H1 (cell line): Measurements from ENCODE around the gene SIPA1L3. TPM values are rescaled to one million over a fixed set of nuclear protein-coding genes. Genes with fewer than 3 reads are reported as not detected.

ENCODE experiments used
- KDM4A ChIP-seq: IDR thresholded peaks from one replicate; pipeline ENCODE4 v1.7.1; 2012; ENCODE audit warnings: low read depth, mild to moderate bottlenecking, moderate library complexity, low read length, inconsistent platforms; ENCODE audit not compliant: severe bottlenecking
- PHF8 ChIP-seq: fragments of 200-600 bp; sonication (generic); conservative IDR thresholded peaks from 2 replicates; pipeline ENCODE4 v1.7.1; 2012; ENCODE audit warnings: low read depth, mild to moderate bottlenecking, inconsistent platforms, low read length, moderate library complexity
- RNF2 ChIP-seq: fragments of 200-900, 300-1000 bp; sonication (generic); IDR thresholded peaks from 2 replicates; pipeline ENCODE4 v1.7.1; 2016; ENCODE audit warnings: borderline replicate concordance, low read depth, mild to moderate bottlenecking, antibody characterized with exemption, low read length; ENCODE audit not compliant: poor library complexity, severe bottlenecking; ENCODE audit errors: missing control alignments
- polyA plus RNA-seq, 7 experiments: library from polyadenylated mRNA; depleted of rRNA in 3 of 7; stranded (reverse) in 5 of 7; unstranded in 2 of 7; fragments of >200 nt in 5 of 7; fragments of 200-250 nt in 2 of 7; gene quantifications; 1 replicate in 5 of 7; 2 replicates in 1 of 7; 4 replicates in 1 of 7; pipeline versions ENCODE4 v1.2.1 to v1.2.3, GENCODE V29; 2011 to 2013; ENCODE audit warnings: missing spikeins in 2 of 7, mixed read lengths in 2 of 7
- total RNA-seq: library from RNA; stranded (reverse); fragmentation: NEBNext Ultra II Directional; extraction: Animal tissue kit (Norgen Biotek cat#: 25700); gene quantifications from 2 replicates; pipeline ENCODE4 v1.2.1, GENCODE V29; 2021
- TF ChIP-seq, protein P1 (sequence below): fragments of 300-600 bp; sonication (generic); IDR thresholded peaks from 2 replicates; pipeline ENCODE4 v1.7.1; 2012; ENCODE audit warnings: low read length, moderate library complexity, mild to moderate bottlenecking, inconsistent platforms; ENCODE audit not compliant: insufficient replicate concordance

Gene SIPA1L3
- total and polyA plus RNA-seq, 2 of the 8 experiments (the other 6 are each of a cell fraction or from before 2014, with no cell fraction given) = 15.0 to 54.9 TPM

DNA sequence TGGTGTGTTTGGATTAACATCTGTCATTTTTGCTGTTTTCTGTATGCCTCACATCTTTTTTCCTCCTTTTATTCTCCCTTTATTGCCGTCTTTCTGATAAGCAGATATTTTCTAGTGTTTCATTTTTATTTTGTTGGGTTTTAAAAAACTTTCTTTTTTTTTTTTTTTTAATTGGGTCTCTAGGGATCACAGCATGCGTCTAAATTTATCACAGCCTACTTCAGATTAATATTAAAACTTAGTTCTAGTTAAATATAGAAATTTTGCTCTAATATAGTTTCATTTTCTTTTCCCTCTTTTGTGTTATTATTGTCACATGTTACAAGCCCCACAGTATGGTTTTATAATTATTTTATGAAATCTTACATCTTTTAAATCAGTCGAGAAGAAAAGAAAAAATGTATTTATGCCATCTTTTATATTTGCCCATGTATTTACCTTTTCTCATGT, 52.7 kb downstream of the SIPA1L3 start (continued):
- TF ChIP-seq, protein P1, sequence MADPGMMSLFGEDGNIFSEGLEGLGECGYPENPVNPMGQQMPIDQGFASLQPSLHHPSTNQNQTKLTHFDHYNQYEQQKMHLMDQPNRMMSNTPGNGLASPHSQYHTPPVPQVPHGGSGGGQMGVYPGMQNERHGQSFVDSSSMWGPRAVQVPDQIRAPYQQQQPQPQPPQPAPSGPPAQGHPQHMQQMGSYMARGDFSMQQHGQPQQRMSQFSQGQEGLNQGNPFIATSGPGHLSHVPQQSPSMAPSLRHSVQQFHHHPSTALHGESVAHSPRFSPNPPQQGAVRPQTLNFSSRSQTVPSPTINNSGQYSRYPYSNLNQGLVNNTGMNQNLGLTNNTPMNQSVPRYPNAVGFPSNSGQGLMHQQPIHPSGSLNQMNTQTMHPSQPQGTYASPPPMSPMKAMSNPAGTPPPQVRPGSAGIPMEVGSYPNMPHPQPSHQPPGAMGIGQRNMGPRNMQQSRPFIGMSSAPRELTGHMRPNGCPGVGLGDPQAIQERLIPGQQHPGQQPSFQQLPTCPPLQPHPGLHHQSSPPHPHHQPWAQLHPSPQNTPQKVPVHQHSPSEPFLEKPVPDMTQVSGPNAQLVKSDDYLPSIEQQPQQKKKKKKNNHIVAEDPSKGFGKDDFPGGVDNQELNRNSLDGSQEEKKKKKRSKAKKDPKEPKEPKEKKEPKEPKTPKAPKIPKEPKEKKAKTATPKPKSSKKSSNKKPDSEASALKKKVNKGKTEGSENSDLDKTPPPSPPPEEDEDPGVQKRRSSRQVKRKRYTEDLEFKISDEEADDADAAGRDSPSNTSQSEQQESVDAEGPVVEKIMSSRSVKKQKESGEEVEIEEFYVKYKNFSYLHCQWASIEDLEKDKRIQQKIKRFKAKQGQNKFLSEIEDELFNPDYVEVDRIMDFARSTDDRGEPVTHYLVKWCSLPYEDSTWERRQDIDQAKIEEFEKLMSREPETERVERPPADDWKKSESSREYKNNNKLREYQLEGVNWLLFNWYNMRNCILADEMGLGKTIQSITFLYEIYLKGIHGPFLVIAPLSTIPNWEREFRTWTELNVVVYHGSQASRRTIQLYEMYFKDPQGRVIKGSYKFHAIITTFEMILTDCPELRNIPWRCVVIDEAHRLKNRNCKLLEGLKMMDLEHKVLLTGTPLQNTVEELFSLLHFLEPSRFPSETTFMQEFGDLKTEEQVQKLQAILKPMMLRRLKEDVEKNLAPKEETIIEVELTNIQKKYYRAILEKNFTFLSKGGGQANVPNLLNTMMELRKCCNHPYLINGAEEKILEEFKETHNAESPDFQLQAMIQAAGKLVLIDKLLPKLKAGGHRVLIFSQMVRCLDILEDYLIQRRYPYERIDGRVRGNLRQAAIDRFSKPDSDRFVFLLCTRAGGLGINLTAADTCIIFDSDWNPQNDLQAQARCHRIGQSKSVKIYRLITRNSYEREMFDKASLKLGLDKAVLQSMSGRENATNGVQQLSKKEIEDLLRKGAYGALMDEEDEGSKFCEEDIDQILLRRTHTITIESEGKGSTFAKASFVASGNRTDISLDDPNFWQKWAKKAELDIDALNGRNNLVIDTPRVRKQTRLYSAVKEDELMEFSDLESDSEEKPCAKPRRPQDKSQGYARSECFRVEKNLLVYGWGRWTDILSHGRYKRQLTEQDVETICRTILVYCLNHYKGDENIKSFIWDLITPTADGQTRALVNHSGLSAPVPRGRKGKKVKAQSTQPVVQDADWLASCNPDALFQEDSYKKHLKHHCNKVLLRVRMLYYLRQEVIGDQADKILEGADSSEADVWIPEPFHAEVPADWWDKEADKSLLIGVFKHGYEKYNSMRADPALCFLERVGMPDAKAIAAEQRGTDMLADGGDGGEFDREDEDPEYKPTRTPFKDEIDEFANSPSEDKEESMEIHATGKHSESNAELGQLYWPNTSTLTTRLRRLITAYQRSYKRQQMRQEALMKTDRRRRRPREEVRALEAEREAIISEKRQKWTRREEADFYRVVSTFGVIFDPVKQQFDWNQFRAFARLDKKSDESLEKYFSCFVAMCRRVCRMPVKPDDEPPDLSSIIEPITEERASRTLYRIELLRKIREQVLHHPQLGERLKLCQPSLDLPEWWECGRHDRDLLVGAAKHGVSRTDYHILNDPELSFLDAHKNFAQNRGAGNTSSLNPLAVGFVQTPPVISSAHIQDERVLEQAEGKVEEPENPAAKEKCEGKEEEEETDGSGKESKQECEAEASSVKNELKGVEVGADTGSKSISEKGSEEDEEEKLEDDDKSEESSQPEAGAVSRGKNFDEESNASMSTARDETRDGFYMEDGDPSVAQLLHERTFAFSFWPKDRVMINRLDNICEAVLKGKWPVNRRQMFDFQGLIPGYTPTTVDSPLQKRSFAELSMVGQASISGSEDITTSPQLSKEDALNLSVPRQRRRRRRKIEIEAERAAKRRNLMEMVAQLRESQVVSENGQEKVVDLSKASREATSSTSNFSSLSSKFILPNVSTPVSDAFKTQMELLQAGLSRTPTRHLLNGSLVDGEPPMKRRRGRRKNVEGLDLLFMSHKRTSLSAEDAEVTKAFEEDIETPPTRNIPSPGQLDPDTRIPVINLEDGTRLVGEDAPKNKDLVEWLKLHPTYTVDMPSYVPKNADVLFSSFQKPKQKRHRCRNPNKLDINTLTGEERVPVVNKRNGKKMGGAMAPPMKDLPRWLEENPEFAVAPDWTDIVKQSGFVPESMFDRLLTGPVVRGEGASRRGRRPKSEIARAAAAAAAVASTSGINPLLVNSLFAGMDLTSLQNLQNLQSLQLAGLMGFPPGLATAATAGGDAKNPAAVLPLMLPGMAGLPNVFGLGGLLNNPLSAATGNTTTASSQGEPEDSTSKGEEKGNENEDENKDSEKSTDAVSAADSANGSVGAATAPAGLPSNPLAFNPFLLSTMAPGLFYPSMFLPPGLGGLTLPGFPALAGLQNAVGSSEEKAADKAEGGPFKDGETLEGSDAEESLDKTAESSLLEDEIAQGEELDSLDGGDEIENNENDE = no peak
- TF ChIP-seq RNF2 (no peak), KDM4A (no peak), PHF8 (no peak)
